Measurements from ENCODE around the gene FZR1.

GRCh38 chr19:3539756-3540118 is 33.6 kb downstream of the FZR1 start:
- TF ChIP-seq POLR2A (IDR thresholded peaks at IDR 0.05), result no peak
- TF ChIP-seq, protein P1, sequence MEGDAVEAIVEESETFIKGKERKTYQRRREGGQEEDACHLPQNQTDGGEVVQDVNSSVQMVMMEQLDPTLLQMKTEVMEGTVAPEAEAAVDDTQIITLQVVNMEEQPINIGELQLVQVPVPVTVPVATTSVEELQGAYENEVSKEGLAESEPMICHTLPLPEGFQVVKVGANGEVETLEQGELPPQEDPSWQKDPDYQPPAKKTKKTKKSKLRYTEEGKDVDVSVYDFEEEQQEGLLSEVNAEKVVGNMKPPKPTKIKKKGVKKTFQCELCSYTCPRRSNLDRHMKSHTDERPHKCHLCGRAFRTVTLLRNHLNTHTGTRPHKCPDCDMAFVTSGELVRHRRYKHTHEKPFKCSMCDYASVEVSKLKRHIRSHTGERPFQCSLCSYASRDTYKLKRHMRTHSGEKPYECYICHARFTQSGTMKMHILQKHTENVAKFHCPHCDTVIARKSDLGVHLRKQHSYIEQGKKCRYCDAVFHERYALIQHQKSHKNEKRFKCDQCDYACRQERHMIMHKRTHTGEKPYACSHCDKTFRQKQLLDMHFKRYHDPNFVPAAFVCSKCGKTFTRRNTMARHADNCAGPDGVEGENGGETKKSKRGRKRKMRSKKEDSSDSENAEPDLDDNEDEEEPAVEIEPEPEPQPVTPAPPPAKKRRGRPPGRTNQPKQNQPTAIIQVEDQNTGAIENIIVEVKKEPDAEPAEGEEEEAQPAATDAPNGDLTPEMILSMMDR (IDR thresholded peaks at IDR 0.05 in 4 of 5, conservative IDR thresholded peaks at IDR 0.05 in 1 of 5), result no peak

Measured in gastrocnemius medialis (tissue), 4 donors.